ENCODE measurements around the gene RECQL5. TPM values are rescaled to one million over a fixed set of nuclear protein-coding genes. Genes with fewer than 3 reads are reported as not detected.
A peak's percentile ranks its signal among the peaks of the same experiment; 100 is the strongest.

Gene RECQL5
- total RNA-seq, 4 donors from 2014 or later: 23.2 to 51.9 (median 34.7) TPM

DNA sequence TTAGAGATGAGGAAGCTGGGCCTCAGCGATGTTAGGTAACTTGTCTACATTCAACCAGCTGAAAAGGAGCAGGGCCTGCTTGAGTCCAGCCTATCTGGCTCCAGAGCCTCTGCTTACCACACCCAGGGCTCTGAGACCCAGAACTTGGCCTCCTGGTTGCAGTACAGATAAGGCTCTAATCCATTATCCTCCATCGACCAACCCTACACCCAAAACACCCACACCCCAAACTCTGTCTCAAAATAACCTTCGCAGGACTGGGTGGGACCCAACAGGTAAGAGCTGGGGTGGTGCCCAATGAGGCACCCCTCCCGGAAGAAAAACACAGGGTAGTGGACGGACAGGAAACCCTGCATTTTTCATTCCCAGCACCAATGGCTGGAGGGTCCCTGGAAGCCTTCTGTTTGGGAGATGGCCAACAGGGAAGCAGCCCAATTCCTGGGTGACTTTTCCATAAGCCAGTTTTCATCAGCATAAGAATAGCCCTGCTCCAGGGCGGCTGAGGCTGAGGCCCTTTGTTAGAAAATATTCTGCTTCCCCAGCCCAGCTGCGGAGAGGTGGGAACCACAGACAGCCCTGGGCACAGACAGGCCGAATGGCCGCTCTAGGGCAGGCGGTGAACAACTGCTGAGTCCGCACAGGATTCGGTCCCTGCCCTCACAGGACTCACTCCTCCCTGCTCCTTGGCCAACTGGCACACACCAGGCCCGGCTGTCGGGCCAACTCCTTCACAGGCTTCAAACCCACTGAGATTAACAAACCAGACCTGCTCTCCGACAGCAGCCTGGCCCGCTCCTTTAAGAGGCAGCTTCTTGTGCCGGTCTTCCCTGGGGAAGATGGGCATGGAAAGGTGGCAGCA, 23.9 kb downstream of the RECQL5 start:
- Histone ChIP-seq H3K27ac (peak overlapping the region in 3 of 4 donors; percentile 10 to 44 (median 38)), H3K36me3 (peaks cover 0 to 77% (median 0%) of the 10 kb centered on the region in 3 donors), H3K9me3 (no peaks in the 10 kb centered on the region), H3K4me1 (no peaks in the 10 kb centered on the region), H3K27me3 (no peaks in the 10 kb centered on the region), H3K4me3 (no peak overlapping the region)
- DNase-seq (ENCODE audit: low spot score in 2 of 2): no peak
- no peak for TF ChIP-seq POLR2A (IDR thresholded peaks at IDR 0.05)
- TF ChIP-seq, protein P1, sequence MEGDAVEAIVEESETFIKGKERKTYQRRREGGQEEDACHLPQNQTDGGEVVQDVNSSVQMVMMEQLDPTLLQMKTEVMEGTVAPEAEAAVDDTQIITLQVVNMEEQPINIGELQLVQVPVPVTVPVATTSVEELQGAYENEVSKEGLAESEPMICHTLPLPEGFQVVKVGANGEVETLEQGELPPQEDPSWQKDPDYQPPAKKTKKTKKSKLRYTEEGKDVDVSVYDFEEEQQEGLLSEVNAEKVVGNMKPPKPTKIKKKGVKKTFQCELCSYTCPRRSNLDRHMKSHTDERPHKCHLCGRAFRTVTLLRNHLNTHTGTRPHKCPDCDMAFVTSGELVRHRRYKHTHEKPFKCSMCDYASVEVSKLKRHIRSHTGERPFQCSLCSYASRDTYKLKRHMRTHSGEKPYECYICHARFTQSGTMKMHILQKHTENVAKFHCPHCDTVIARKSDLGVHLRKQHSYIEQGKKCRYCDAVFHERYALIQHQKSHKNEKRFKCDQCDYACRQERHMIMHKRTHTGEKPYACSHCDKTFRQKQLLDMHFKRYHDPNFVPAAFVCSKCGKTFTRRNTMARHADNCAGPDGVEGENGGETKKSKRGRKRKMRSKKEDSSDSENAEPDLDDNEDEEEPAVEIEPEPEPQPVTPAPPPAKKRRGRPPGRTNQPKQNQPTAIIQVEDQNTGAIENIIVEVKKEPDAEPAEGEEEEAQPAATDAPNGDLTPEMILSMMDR (IDR thresholded peaks at IDR 0.05): no peak
- TF ChIP-seq EP300 (IDR thresholded peaks at IDR 0.05): no peak
- WGBS, 2 donors: 83 to 89% methylated on average over 8 to 15 of the region's 17 CpGs

DNA sequence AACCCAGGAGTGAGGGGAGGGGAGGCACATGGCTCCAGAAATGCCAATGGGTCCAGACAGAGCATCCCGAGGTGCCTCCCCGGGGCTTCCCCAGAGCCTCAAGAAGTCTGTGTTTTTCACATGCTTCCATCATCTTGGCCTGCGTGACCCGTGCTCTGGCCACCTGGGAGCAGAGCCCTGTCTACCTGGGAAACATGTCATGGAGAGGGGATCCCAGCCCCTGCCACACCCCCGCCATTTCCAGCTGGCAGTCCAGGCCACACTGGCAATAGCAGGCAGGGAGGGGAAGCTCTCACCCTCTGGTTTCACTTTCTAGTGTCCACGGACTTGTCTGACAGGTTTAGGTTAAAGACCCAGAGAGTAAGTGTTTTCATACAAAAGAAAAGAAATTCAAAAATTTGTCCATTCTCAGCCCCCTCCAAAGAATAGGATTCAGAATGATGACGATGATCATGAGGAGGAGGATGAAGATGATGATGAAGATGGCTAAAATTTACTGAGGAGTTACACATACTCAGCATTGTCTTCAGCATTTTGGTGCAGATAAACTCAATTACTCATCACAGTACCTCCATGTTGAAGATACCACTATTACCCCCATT, 24.7 kb downstream of the RECQL5 start:
- H3K27me3 ChIP-seq: no peaks in the 10 kb centered on the region
- peaks cover 0 to 75% (median 0%) of the 10 kb centered on the region in 3 donors for H3K36me3 ChIP-seq
- no peaks in the 10 kb centered on the region for H3K9me3 ChIP-seq
- DNase-seq (ENCODE audit: low spot score in 2 of 2): no peak
- 77 to 87% methylated on average over 7 of the region's 7 CpGs for WGBS, 2 donors
- peak overlapping the region in 2 of 4 donors; percentile 23 to 38 for H3K27ac ChIP-seq
- TF ChIP-seq EP300 (IDR thresholded peaks at IDR 0.05) (no peak), POLR2A (IDR thresholded peaks at IDR 0.05) (no peak)
- TF ChIP-seq, protein P1 (IDR thresholded peaks at IDR 0.05): no peak
- H3K4me3 ChIP-seq: no peak overlapping the region
- peaks cover 0 to 5% (median 2%) of the 10 kb centered on the region in 4 donors for H3K4me1 ChIP-seq

GRCh38 chr17:75641343-75641742, 25.6 kb downstream of the RECQL5 start:
- Histone ChIP-seq H3K36me3 (peaks cover 0 to 65% (median 0%) of the 10 kb centered on the region in 3 donors), H3K27ac (peak overlapping the region in 2 of 4 donors; percentile 23 to 38), H3K4me1 (peaks cover 0 to 14% (median 2%) of the 10 kb centered on the region in 4 donors), H3K4me3 (no peak overlapping the region), H3K27me3 (no peaks in the 10 kb centered on the region), H3K9me3 (no peaks in the 10 kb centered on the region)
- whole genome bisulfite sequencing, 2 donors: 67 to 83% methylated on average over 9 of the region's 9 CpGs
- TF ChIP-seq EP300 (IDR thresholded peaks at IDR 0.05) (peak in 1 of 2 donors; percentile 20), POLR2A (IDR thresholded peaks at IDR 0.05) (no peak)
- TF ChIP-seq, protein P1 (IDR thresholded peaks at IDR 0.05): no peak
- no peak for DNase-seq (ENCODE audit: low spot score in 2 of 2)

GRCh38 chr17:75640556-75641119, 26.3 kb downstream of the RECQL5 start:
- Histone ChIP-seq H3K4me3 (no peak overlapping the region), H3K27ac (peak overlapping the region in 2 of 4 donors; percentile 23 to 34), H3K9me3 (no peaks in the 10 kb centered on the region), H3K36me3 (peaks cover 0 to 62% (median 0%) of the 10 kb centered on the region in 3 donors), H3K4me1 (peaks cover 0 to 19% (median 6%) of the 10 kb centered on the region in 4 donors), H3K27me3 (no peaks in the 10 kb centered on the region)
- TF ChIP-seq, protein P1 (IDR thresholded peaks at IDR 0.05): no peak
- TF ChIP-seq POLR2A (IDR thresholded peaks at IDR 0.05) (no peak), EP300 (IDR thresholded peaks at IDR 0.05) (no peak)
- DNase-seq (ENCODE audit: low spot score in 2 of 2): no peak
- 90 to 97% methylated on average over 12 to 13 of the region's 13 CpGs for WGBS, 2 donors

All from tibial nerve (tissue), 4 donors.